Hepatocyte (in vitro differentiated cells): ENCODE data around the gene NCOR2.

Experiments
- CTCF ChIP-seq: fragments of 200-600 bp; sonication (generic); IDR thresholded peaks from 2 replicates; pipeline ENCODE4 v1.5.1; 2016; ENCODE audit warnings: antibody characterized with exemption, mild to moderate bottlenecking; ENCODE audit not compliant: poor library complexity
- EZH2 ChIP-seq: fragments of 200-600 bp; sonication (generic); IDR thresholded peaks from 2 replicates; pipeline ENCODE4 v1.6.1; 2016; ENCODE audit warnings: antibody characterized with exemption, mild to moderate bottlenecking, borderline replicate concordance

GRCh38 chr12:124520907-124521306 is 46.5 kb downstream of the NCOR2 start:
- no peak for TF ChIP-seq CTCF
- TF ChIP-seq EZH2: no peak
